IMR-90 (cell line): ENCODE results near the gene CXCL17. TPM values are rescaled to one million over a fixed set of nuclear protein-coding genes. Genes with fewer than 3 reads are reported as not detected.

Experiments used
- ATAC-seq: fragments of 200-7000 bp; cut with Tn5 transposase; 2 replicates; pipeline ENCODE4 v1.9.1; 2020; ENCODE audit warnings: low read depth, mild to moderate bottlenecking, moderate library complexity
- BruUV-seq: library from RNA; stranded (reverse); fragments of 400-500 nt; replicated peaks from 2 replicates; lab custom pipeline; 2021; lab: Mats Ljungman, UMichigan
- CTCF ChIA-PET: fragments of 300-600 bp; formaldehyde crosslinking; extraction: SDS; loops from one replicate; lab custom pipeline; 2021; ENCODE audit warnings: antibody characterized with exemption; lab: Yijun Ruan, JAX
- POLR2A ChIA-PET: fragments of 300-600 bp; sonication (Branson Sonifier 250); formaldehyde crosslinking; loops from one replicate; lab custom pipeline; 2022; ENCODE audit warnings: antibody characterized with exemption; ENCODE audit not compliant: unreplicated experiment; lab: Charles Lee
- DNase-seq: peaks from one replicate; pipeline ENCODE4 v3.0.0; 2013
- H2AFZ ChIP-seq: replicated peaks from 2 replicates; pipeline ENCODE3; 2013; ENCODE audit warnings: low read length, mild to moderate bottlenecking; ENCODE audit not compliant: poor library complexity
- H2AK5ac ChIP-seq: 2 replicates; pipeline ENCODE4 v1.6.1; 2013; ENCODE audit warnings: low read depth, low read length, inconsistent platforms
- H2AK9ac ChIP-seq: replicated peaks from 2 replicates; pipeline ENCODE3; 2013; ENCODE audit warnings: mild to moderate bottlenecking, low read depth, low read length, moderate library complexity; ENCODE audit not compliant: poor library complexity
- H2BK120ac ChIP-seq: 2 replicates; pipeline ENCODE4 v1.6.1; 2013; ENCODE audit warnings: low read depth, low read length, inconsistent platforms
- H2BK15ac ChIP-seq: 3 replicates; pipeline ENCODE4 v1.6.1; 2013; ENCODE audit warnings: low read depth, low read length, inconsistent platforms
- H2BK20ac ChIP-seq: 2 replicates; pipeline ENCODE4 v1.6.1; 2013; ENCODE audit warnings: low read depth, mild to moderate bottlenecking, inconsistent platforms, low read length, moderate library complexity
- H2BK5ac ChIP-seq: 2 replicates; pipeline ENCODE4 v1.6.1; 2013; ENCODE audit warnings: mild to moderate bottlenecking, low read depth, low read length, inconsistent platforms; ENCODE audit not compliant: poor library complexity, severe bottlenecking
- H3K14ac ChIP-seq: replicated peaks from 2 replicates; pipeline ENCODE4 v1.6.1; 2013; ENCODE audit warnings: low read depth, low read length, inconsistent platforms
- H3K18ac ChIP-seq: 2 replicates; pipeline ENCODE4 v1.6.1; 2013; ENCODE audit warnings: low read depth, low read length, control low read depth
- H3K23ac ChIP-seq: 2 replicates; pipeline ENCODE4 v1.6.1; 2013; ENCODE audit warnings: low read depth, low read length, inconsistent platforms
- H3K27ac ChIP-seq: 2 replicates; pipeline ENCODE4 v1.5.1; 2013; ENCODE audit warnings: mild to moderate bottlenecking, control low read depth, low read length; ENCODE audit not compliant: insufficient read depth
- H3K27me3 ChIP-seq: 2 replicates; pipeline ENCODE4 v1.6.1; 2013; ENCODE audit warnings: low read length; ENCODE audit not compliant: control insufficient read depth, insufficient read depth
- H3K36me3 ChIP-seq: 2 replicates; pipeline ENCODE4 v1.6.1; 2013; ENCODE audit warnings: low read length, mixed read lengths; ENCODE audit not compliant: control insufficient read depth, insufficient read depth
- H3K4ac ChIP-seq: 2 replicates; pipeline ENCODE4 v1.6.1; 2013; ENCODE audit warnings: low read depth, low read length, inconsistent platforms
- H3K4me1 ChIP-seq: 2 replicates; pipeline ENCODE4 v1.6.1; 2013; ENCODE audit warnings: low read length, mixed read lengths; ENCODE audit not compliant: control insufficient read depth, insufficient read depth
- H3K4me2 ChIP-seq: 2 replicates; pipeline ENCODE4 v1.6.1; 2013; ENCODE audit warnings: low read depth, mild to moderate bottlenecking, control low read depth, low read length, moderate library complexity
- H3K4me3 ChIP-seq: 2 replicates; pipeline ENCODE4 v1.5.1; 2013; ENCODE audit warnings: low read depth, mild to moderate bottlenecking, control low read depth, low read length, moderate library complexity; ENCODE audit not compliant: insufficient read depth
- H3K56ac ChIP-seq: 2 replicates; pipeline ENCODE4 v1.6.1; 2013; ENCODE audit warnings: low read length, inconsistent platforms; ENCODE audit not compliant: insufficient read depth; ENCODE audit errors: extremely low read depth
- H3K79me1 ChIP-seq, 2 experiments: 2 replicates each; pipeline ENCODE4 v1.6.1; 2013; ENCODE audit warnings: low read length in 2 of 2, inconsistent platforms in 1 of 2, low read depth in 1 of 2
- H3K9ac ChIP-seq: 2 replicates; pipeline ENCODE4 v1.6.1; 2013; ENCODE audit warnings: low read depth, low read length, control low read depth
- H3K9me1 ChIP-seq: 2 replicates; pipeline ENCODE4 v1.6.1; 2013; ENCODE audit warnings: low read length, inconsistent platforms; ENCODE audit not compliant: insufficient read depth
- H3K9me3 ChIP-seq: 2 replicates; pipeline ENCODE4 v1.6.1; 2013; ENCODE audit warnings: low read length; ENCODE audit not compliant: control insufficient read depth, insufficient read depth
- H4K20me1 ChIP-seq: 2 replicates; pipeline ENCODE4 v1.6.1; 2013; ENCODE audit warnings: low read length, inconsistent platforms; ENCODE audit not compliant: insufficient read depth
- H4K5ac ChIP-seq: 2 replicates; pipeline ENCODE4 v1.6.1; 2013; ENCODE audit warnings: mild to moderate bottlenecking, low read depth, low read length, control low read depth
- H4K8ac ChIP-seq, 2 experiments: 2 replicates each; pipeline ENCODE4 v1.6.1; 2013; ENCODE audit warnings: low read depth in 2 of 2, low read length in 2 of 2, control low read depth in 1 of 2, inconsistent platforms in 1 of 2
- H4K91ac ChIP-seq: 2 replicates; pipeline ENCODE4 v1.6.1; 2013; ENCODE audit warnings: low read depth, low read length, inconsistent platforms; ENCODE audit not compliant: insufficient read depth
- BHLHE40 ChIP-seq: fragments of 150-350 bp; IDR thresholded peaks from 2 replicates; pipeline ENCODE4 v1.6.1; 2016; ENCODE audit warnings: mild to moderate bottlenecking, low read depth, low read length
- CEBPB ChIP-seq: IDR thresholded peaks from 2 replicates; pipeline ENCODE4 v1.6.1; 2012; ENCODE audit warnings: low read depth, low read length, improper control_type of control experiment
- CHD1 ChIP-seq: IDR thresholded peaks from 2 replicates; pipeline ENCODE4 v1.6.1; 2012; ENCODE audit warnings: low read depth, low read length, improper control_type of control experiment
- FOS ChIP-seq: fragments of 150-350 bp; IDR thresholded peaks from 2 replicates; pipeline ENCODE4 v1.6.1; 2016; ENCODE audit warnings: low read depth, low read length
- MAFK ChIP-seq: IDR thresholded peaks from 2 replicates; pipeline ENCODE4 v1.6.1; 2012; ENCODE audit warnings: low read depth, low read length, improper control_type of control experiment
- MAZ ChIP-seq: IDR thresholded peaks from 2 replicates; pipeline ENCODE4 v1.6.1; 2012; ENCODE audit warnings: low read depth, mild to moderate bottlenecking, low read length, improper control_type of control experiment, moderate library complexity, borderline replicate concordance
- MXI1 ChIP-seq: IDR thresholded peaks from 2 replicates; pipeline ENCODE4 v1.6.1; 2012; ENCODE audit warnings: low read depth, mild to moderate bottlenecking, low read length, moderate library complexity, borderline replicate concordance
- NFE2L2 ChIP-seq: fragments of 150-350 bp; IDR thresholded peaks from 2 replicates; pipeline ENCODE4 v1.6.1; 2016; ENCODE audit warnings: low read depth, mild to moderate bottlenecking, low read length
- POLR2A ChIP-seq: IDR thresholded peaks from 2 replicates; pipeline ENCODE4 v1.6.1; 2012; ENCODE audit warnings: mild to moderate bottlenecking, low read depth, low read length
- RAD21 ChIP-seq: IDR thresholded peaks from 2 replicates; pipeline ENCODE4 v1.6.1; 2012; ENCODE audit warnings: low read length, improper control_type of control experiment
- RCOR1 ChIP-seq: IDR thresholded peaks from 2 replicates; pipeline ENCODE4 v1.6.1; 2012; ENCODE audit warnings: mild to moderate bottlenecking, low read length, improper control_type of control experiment; ENCODE audit not compliant: insufficient replicate concordance
- RFX5 ChIP-seq: IDR thresholded peaks from 2 replicates; pipeline ENCODE4 v1.8.0; 2012; ENCODE audit warnings: low read depth, mild to moderate bottlenecking, low read length, moderate library complexity
- SMC3 ChIP-seq: fragments of 150-350 bp; IDR thresholded peaks from 2 replicates; pipeline ENCODE4 v1.6.1; 2016; ENCODE audit warnings: low read depth, mild to moderate bottlenecking, antibody characterized with exemption, low read length, moderate library complexity
- USF2 ChIP-seq: fragments of 150-350 bp; IDR thresholded peaks from 2 replicates; pipeline ENCODE4 v1.6.1; 2017; ENCODE audit warnings: mild to moderate bottlenecking, antibody characterized with exemption, low read length, low read depth
- WGBS, 2 experiments: methylation state at CpG; one replicate each; pipeline versions ENCODE4 v1.1.5 to v1.1.7; 2013; ENCODE audit warnings: missing lambda C conversion rate in 2 of 2; ENCODE audit not compliant: insufficient read length in 1 of 2; ENCODE audit errors: extremely low coverage in 2 of 2; 5-methylcytosine and 5-hydroxymethylcytosine counted together
- dilution Hi-C: fragments of 300-500 bp; cut with HindIII; formaldehyde crosslinking; loops from one replicate; pipeline ENCODE4 v1.14.3; 2018; ENCODE audit warnings: low sequenced_read_pairs; ENCODE audit not compliant: unreplicated experiment
- in situ Hi-C: fragments of 300-500 bp; cut with MboI; formaldehyde crosslinking; loops from 3 replicates; pipeline ENCODE4 v1.14.3; 2019; ENCODE audit warnings: low sequenced_read_pairs, inconsistent platforms, mixed read lengths
- intact Hi-C: fragments of 100-400 bp; cut with micrococcal nuclease; formaldehyde crosslinking; loops from 2 replicates; pipeline ENCODE4 v1.10.0; 2022
- polyA plus RNA-seq, 3 experiments: library from polyadenylated mRNA; depleted of rRNA; stranded (reverse); fragments of >200 nt; gene quantifications; 2 replicates each; pipeline ENCODE4 v1.2.3, GENCODE V29; 2012; ENCODE audit warnings: low replicate concordance in 1 of 3
- total RNA-seq: library from RNA; depleted of rRNA; stranded (reverse); fragments of >200 nt; gene quantifications from 2 replicates; pipeline ENCODE4 v1.2.3, GENCODE V29; 2012
- TF ChIP-seq, protein P1 (sequence below): conservative IDR thresholded peaks from 2 replicates; pipeline ENCODE4 v1.5.1; 2012; ENCODE audit warnings: mild to moderate bottlenecking, low read depth, low read length, improper control_type of control experiment
- TF ChIP-seq, protein P2 (sequence below): fragments of 150-350 bp; IDR thresholded peaks from 2 replicates; pipeline ENCODE4 v1.6.1; 2016; ENCODE audit warnings: low read depth, mild to moderate bottlenecking, low read length, moderate library complexity, borderline replicate concordance

The CXCL17 gene
- total and polyA plus RNA-seq, 2 of the 4 experiments (the other 2 are of a cell fraction), result not detected

DNA sequence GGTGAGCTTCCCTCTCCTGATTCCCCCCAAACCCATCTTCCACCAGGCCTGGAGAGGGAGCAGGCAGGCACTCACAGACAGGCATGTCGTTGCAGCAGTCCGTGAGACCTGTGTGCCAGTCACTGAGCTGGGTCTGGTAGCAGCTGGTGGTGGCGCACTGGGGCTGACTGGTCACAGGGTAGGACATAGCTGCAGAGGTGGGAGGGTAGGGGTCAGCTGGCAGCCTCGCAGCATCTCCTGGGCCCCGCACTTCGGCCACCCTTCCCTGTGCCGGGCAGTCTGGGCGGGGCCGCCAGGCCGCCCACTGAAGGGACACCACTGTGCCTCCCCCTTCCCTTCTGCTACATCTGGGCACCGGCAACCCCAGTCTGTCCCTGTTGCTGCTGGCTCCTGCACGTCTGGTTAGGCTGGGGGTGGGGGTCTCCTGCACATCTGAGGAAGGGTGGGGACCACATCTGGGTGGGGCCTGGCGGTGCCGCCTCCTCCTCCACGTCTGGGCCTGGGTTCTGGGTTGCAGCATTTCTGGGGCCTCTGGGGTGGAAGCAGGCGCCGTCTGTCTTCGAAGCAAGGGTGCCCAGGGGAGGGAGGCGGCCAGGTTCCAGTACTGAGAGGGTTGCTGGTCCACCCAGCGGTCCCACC lies 53.8 kb downstream of the CXCL17 start:
- H2AK5ac ChIP-seq, result no peak overlapping the region; the same call in 1 of the 2 replicates
- H2BK120ac ChIP-seq, result no peak overlapping the region
- no peak overlapping the region for H2BK15ac ChIP-seq
- H3K27ac ChIP-seq, result no peak overlapping the region
- H3K27me3 ChIP-seq, result peaks cover 34% of the 10 kb centered on the region
- ATAC-seq (no peak), DNase-seq (no peak)
- H2AFZ ChIP-seq, result no peak overlapping the region
- dilution Hi-C loops, result no loop called here
- 80% methylated on average over 3 of the region's 20 CpGs; no CpG with 5 or more reads in 1 of the 2 experiments for WGBS, 2 experiments
- H4K8ac ChIP-seq, result no peak overlapping the region
- H2BK20ac ChIP-seq, result no peak overlapping the region
- no peaks in the 10 kb centered on the region for H3K79me1 ChIP-seq
- in situ Hi-C loops, result no loop called here
- ChIA-PET POLR2A (no interaction called here), CTCF (no interaction called here)
- intact Hi-C loops, result no loop called here
- no peak overlapping the region for H3K4me3 ChIP-seq
- no peaks in the 10 kb centered on the region; the same call in none of the 2 replicates for H4K20me1 ChIP-seq
- H3K14ac ChIP-seq, result no peak overlapping the region
- no peaks in the 10 kb centered on the region for H3K36me3 ChIP-seq
- H2BK5ac ChIP-seq, result no peak overlapping the region
- no peak overlapping the region for H3K4me2 ChIP-seq
- no peak overlapping the region for H3K23ac ChIP-seq
- H3K4ac ChIP-seq, result no peak overlapping the region
- H2AK9ac ChIP-seq, result no peak overlapping the region
- no peak overlapping the region for H3K18ac ChIP-seq
- no peak for TF ChIP-seq MAZ
- no peak for TF ChIP-seq POLR2A
- TF ChIP-seq RAD21, result no peak
- TF ChIP-seq FOS, result no peak
- TF ChIP-seq NFE2L2, result no peak
- TF ChIP-seq SMC3, result no peak
- TF ChIP-seq RCOR1, result no peak
- no peak for TF ChIP-seq MXI1
- TF ChIP-seq MAFK, result no peak
- no peak for TF ChIP-seq RFX5
- TF ChIP-seq, protein P1, sequence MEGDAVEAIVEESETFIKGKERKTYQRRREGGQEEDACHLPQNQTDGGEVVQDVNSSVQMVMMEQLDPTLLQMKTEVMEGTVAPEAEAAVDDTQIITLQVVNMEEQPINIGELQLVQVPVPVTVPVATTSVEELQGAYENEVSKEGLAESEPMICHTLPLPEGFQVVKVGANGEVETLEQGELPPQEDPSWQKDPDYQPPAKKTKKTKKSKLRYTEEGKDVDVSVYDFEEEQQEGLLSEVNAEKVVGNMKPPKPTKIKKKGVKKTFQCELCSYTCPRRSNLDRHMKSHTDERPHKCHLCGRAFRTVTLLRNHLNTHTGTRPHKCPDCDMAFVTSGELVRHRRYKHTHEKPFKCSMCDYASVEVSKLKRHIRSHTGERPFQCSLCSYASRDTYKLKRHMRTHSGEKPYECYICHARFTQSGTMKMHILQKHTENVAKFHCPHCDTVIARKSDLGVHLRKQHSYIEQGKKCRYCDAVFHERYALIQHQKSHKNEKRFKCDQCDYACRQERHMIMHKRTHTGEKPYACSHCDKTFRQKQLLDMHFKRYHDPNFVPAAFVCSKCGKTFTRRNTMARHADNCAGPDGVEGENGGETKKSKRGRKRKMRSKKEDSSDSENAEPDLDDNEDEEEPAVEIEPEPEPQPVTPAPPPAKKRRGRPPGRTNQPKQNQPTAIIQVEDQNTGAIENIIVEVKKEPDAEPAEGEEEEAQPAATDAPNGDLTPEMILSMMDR, result no peak
- TF ChIP-seq CHD1, result no peak
- no peak for TF ChIP-seq CEBPB
- no peak for TF ChIP-seq USF2
- TF ChIP-seq, protein P2, sequence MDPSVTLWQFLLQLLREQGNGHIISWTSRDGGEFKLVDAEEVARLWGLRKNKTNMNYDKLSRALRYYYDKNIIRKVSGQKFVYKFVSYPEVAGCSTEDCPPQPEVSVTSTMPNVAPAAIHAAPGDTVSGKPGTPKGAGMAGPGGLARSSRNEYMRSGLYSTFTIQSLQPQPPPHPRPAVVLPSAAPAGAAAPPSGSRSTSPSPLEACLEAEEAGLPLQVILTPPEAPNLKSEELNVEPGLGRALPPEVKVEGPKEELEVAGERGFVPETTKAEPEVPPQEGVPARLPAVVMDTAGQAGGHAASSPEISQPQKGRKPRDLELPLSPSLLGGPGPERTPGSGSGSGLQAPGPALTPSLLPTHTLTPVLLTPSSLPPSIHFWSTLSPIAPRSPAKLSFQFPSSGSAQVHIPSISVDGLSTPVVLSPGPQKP, result no peak
- no peak for TF ChIP-seq BHLHE40
- no peak overlapping the region for H4K91ac ChIP-seq
- no peak overlapping the region for H4K5ac ChIP-seq
- BruUV-seq, result no TSS peak
- H3K9me1 ChIP-seq, result no peaks in the 10 kb centered on the region
- no peaks in the 10 kb centered on the region for H3K9me3 ChIP-seq
- H3K4me1 ChIP-seq, result no peaks in the 10 kb centered on the region
- H3K56ac ChIP-seq, result no peak overlapping the region
- no peak overlapping the region for H3K9ac ChIP-seq
